Heart left ventricle (tissue), 13 donors: ENCODE data around the gene NFATC2.

ENCODE experiments used
- CTCF ChIP-seq, 12 donors: fragments of 200-600 bp; sonication (generic) in 4 of 12; IDR thresholded peaks; one replicate each; pipeline versions ENCODE4 v1.5.0 to v1.8.0; 2018 to 2022; ENCODE audit warnings: antibody characterized with exemption in 12 of 12, mild to moderate bottlenecking in 5 of 12
- POLR2A ChIP-seq, 2 donors: fragments of 450-650 bp; IDR thresholded peaks; one replicate each; pipeline ENCODE4 v1.6.1; 2017; ENCODE audit warnings: antibody characterized with exemption in 2 of 2, mild to moderate bottlenecking in 2 of 2, moderate library complexity in 2 of 2
- donor health status: ischemic (EF 13 %, LVEDD 7.1; RV severe dilation, severe dysfunction).
- donor health status: DM: no; HTN: yes; CAD: no.
- donor health status: DM: no; HTN: no; CAD: no.
- donor health status: ischemic (EF 25% LVEDD 6.9; RV normal size, moderate dysfunction).
- donor health status: ischemic (EF 25% LVEDD 5.7; RV mildly dilated, moderate dysfunction).
- donor health status: ischemic (EF 35%, LVEDD 5.7; RV mildly dilated, moderate dysfunction).
- donor health status: nonischemic (EF 11% LVEDD 7.7; RV severe dilation, severe dysfunction).
- donor health status: DM: yes; HTN: yes; CAD: no.
- donor health status: PGD.
- donor health status: ischemic (EF 29% LVEDD 5.4; RV normal size, mild dysfunction).
- donor health status: nonischemic (EF 23%, LVEDD 6.1; RV moderate dilation, normal function).

- no peak for TF ChIP-seq POLR2A (IDR thresholded peaks at IDR 0.05)
- no peak for TF ChIP-seq CTCF (IDR thresholded peaks at IDR 0.05)
Observed at GRCh38 chr20:51337126-51337805, 205.3 kb downstream of the NFATC2 start.
